K562 (cell line): Measurements from ENCODE around the gene BOLL.
"Not testable (repeated sequence)": the region's sequence is repeated elsewhere in the genome, so short reads cannot be mapped to it uniquely, and the experiment has no call there.

ENCODE experiments used
- ARID3A ChIP-seq: IDR thresholded peaks from 2 replicates; pipeline ENCODE4 v1.6.1; 2012; ENCODE audit warnings: low read depth, low read length, improper control_type of control experiment, borderline replicate concordance
- CTCF ChIP-seq, 3 experiments: IDR thresholded peaks in 2 of 3; conservative IDR thresholded peaks in 1 of 3; 2 replicates each; pipeline ENCODE4 v1.5.1; 2011 to 2012; ENCODE audit warnings: low read length in 3 of 3, mild to moderate bottlenecking in 3 of 3, control low read depth in 2 of 3, improper control_type of control experiment in 1 of 3, inconsistent platforms in 1 of 3, low read depth in 1 of 3, mixed read lengths in 1 of 3, moderate library complexity in 1 of 3; ENCODE audit not compliant: insufficient read depth in 2 of 3
- MYC ChIP-seq, 2 experiments: fragments of 250-450 bp in 1 of 2; sonication (Bioruptor Pico) in 1 of 2; IDR thresholded peaks; 2 replicates each; pipeline versions ENCODE4 v1.5.1 to v1.6.1; 2012 to 2021; ENCODE audit warnings: low read depth in 2 of 2, borderline replicate concordance in 1 of 2, improper control_type of control experiment in 1 of 2, low read length in 1 of 2, mild to moderate bottlenecking in 1 of 2, moderate library complexity in 1 of 2
- SPI1 ChIP-seq: IDR thresholded peaks from 2 replicates; pipeline ENCODE4 v1.6.1; 2011; ENCODE audit warnings: low read depth, low read length, control low read depth, borderline replicate concordance
- YY1 ChIP-seq, 3 experiments: IDR thresholded peaks; 2 replicates each; pipeline ENCODE4 v1.6.1; 2011; ENCODE audit warnings: low read length in 2 of 3, mild to moderate bottlenecking in 2 of 3, moderate library complexity in 2 of 3, borderline replicate concordance in 1 of 3, control low read depth in 1 of 3, low read depth in 1 of 3; ENCODE audit not compliant: insufficient read depth in 3 of 3, insufficient replicate concordance in 2 of 3, control insufficient read depth in 1 of 3, insufficient read length in 1 of 3; ENCODE audit errors: extremely low read depth in 1 of 3

GRCh38 chr2:197699724-197700123 lies 85.4 kb downstream of the BOLL start:
- not testable (repeated sequence) for TF ChIP-seq MYC (IDR thresholded peaks at IDR 0.05; ENCODE audit: low read depth, low read length); MYC (CRISPR knock-in tag; IDR thresholded peaks at IDR 0.05; ENCODE audit: borderline replicate concordance, low read depth); YY1 (IDR thresholded peaks at IDR 0.05; ENCODE audit: borderline replicate concordance in 1 of 3, control insufficient read depth in 1 of 3, extremely low read depth in 1 of 3, insufficient read depth in 3 of 3, insufficient read length in 1 of 3, insufficient replicate concordance in 2 of 3, low read depth in 1 of 3, low read length in 2 of 3); ARID3A; CTCF (IDR thresholded peaks at IDR 0.05 in 2 of 3, conservative IDR thresholded peaks at IDR 0.05 in 1 of 3; ENCODE audit: insufficient read depth in 2 of 3, low read depth in 1 of 3, low read length in 3 of 3); SPI1
